K562 (cell line): ENCODE data around the gene RNF166. TPM values are rescaled to one million over a fixed set of nuclear protein-coding genes. Genes with fewer than 3 reads are reported as not detected.

Source experiments
- ARHGAP35 ChIP-seq: fragments of 450-650 bp; IDR thresholded peaks from 2 replicates; pipeline ENCODE4 v1.6.1; 2018; ENCODE audit not compliant: partially characterized antibody
- C11orf30 ChIP-seq: fragments of 450-650 bp; IDR thresholded peaks from 2 replicates; pipeline ENCODE4 v1.6.1; 2016; ENCODE audit warnings: low read depth, mild to moderate bottlenecking
- E2F3 ChIP-seq: fragments of 250-450 bp; sonication (Bioruptor Pico); IDR thresholded peaks from 2 replicates; pipeline ENCODE4 v1.4.0; 2020; ENCODE audit warnings: mild to moderate bottlenecking
- EGR1 ChIP-seq: fragments of 450-650 bp; conservative IDR thresholded peaks from 2 replicates; pipeline ENCODE4 v1.6.1; 2017; ENCODE audit warnings: mild to moderate bottlenecking
- ELF1 ChIP-seq: fragments of 200-800 bp; sonication (Bioruptor generic); IDR thresholded peaks from 2 replicates; pipeline ENCODE4 v1.6.1; 2016; ENCODE audit warnings: missing genetic modification characterization, missing compliant biosample characterization
- HNRNPLL ChIP-seq: fragments of 200-400 bp; formaldehyde crosslinking; IDR thresholded peaks from 2 replicates; pipeline ENCODE4 v1.6.1; 2017; ENCODE audit warnings: low read length, low read depth, mild to moderate bottlenecking; ENCODE audit not compliant: poor library complexity, severe bottlenecking
- LCOR ChIP-seq: sonication (generic); formaldehyde crosslinking; IDR thresholded peaks from 2 replicates; pipeline ENCODE4 v1.8.0; 2022; ENCODE audit warnings: mild to moderate bottlenecking, missing genetic modification reagents
- NBN ChIP-seq: fragments of 450-650 bp; IDR thresholded peaks from 2 replicates; pipeline ENCODE4 v1.6.1; 2016; ENCODE audit warnings: low read depth, mild to moderate bottlenecking
- PRPF4 ChIP-seq: fragments of 200-400 bp; formaldehyde crosslinking; IDR thresholded peaks from one replicate; pipeline ENCODE4 v1.6.1; 2017; ENCODE audit warnings: low read length, low read depth, mild to moderate bottlenecking; ENCODE audit not compliant: insufficient read depth, poor library complexity, severe bottlenecking
- PTTG1 ChIP-seq: fragments of 450-650 bp; IDR thresholded peaks from 2 replicates; pipeline ENCODE4 v1.6.1; 2016; ENCODE audit warnings: low read depth, mild to moderate bottlenecking, missing genetic modification characterization, missing compliant biosample characterization
- RHOXF2B ChIP-seq: fragments of 250-450 bp; sonication (Bioruptor Pico); conservative IDR thresholded peaks from 2 replicates; pipeline ENCODE4 v1.5.1; 2021
- SRSF3 ChIP-seq: fragments of 200-400 bp; formaldehyde crosslinking; IDR thresholded peaks from 2 replicates; pipeline ENCODE4 v1.6.1; 2016; ENCODE audit warnings: mild to moderate bottlenecking, low read length, moderate library complexity; ENCODE audit not compliant: insufficient read depth
- SUPT5H ChIP-seq: fragments of 450-650 bp; IDR thresholded peaks from 2 replicates; pipeline ENCODE4 v1.6.1; 2016
- TEAD4 ChIP-seq, 2 experiments: sonication (generic) in 1 of 2; formaldehyde crosslinking in 1 of 2; IDR thresholded peaks; 2 replicates each; pipeline versions ENCODE4 v1.6.1 to v1.8.0; 2012 to 2022; ENCODE audit warnings: borderline replicate concordance in 1 of 2, inconsistent platforms in 1 of 2, low read length in 1 of 2, mild to moderate bottlenecking in 1 of 2, missing genetic modification reagents in 1 of 2
- YY1 ChIP-seq, 3 experiments: IDR thresholded peaks; 2 replicates each; pipeline ENCODE4 v1.6.1; 2011; ENCODE audit warnings: low read length in 2 of 3, mild to moderate bottlenecking in 2 of 3, moderate library complexity in 2 of 3, borderline replicate concordance in 1 of 3, control low read depth in 1 of 3, low read depth in 1 of 3; ENCODE audit not compliant: insufficient read depth in 3 of 3, insufficient replicate concordance in 2 of 3, control insufficient read depth in 1 of 3, insufficient read length in 1 of 3; ENCODE audit errors: extremely low read depth in 1 of 3
- ZFX ChIP-seq: sonication (generic); formaldehyde crosslinking; IDR thresholded peaks from 2 replicates; pipeline ENCODE4 v1.8.0; 2022; ENCODE audit warnings: mild to moderate bottlenecking, missing genetic modification reagents, moderate library complexity
- ZNF785 ChIP-seq: fragments of 250-450 bp; sonication (Bioruptor Pico); IDR thresholded peaks from 2 replicates; pipeline ENCODE4 v1.4.0; 2020; ENCODE audit warnings: mild to moderate bottlenecking
- polyA plus RNA-seq, 8 experiments: library from polyadenylated mRNA; depleted of rRNA in 4 of 8; stranded (reverse) in 5 of 8; unstranded in 3 of 8; fragments of >200 nt; fragmentation: Nextera tagmentation in 2 of 8; fragmentation: Illumina TruSeq in 1 of 8; extraction: Ambion mirVana in 2 of 8; extraction: Trizol in 1 of 8; gene quantifications; 2 replicates each; pipeline versions ENCODE4 v1.2.1 to v1.2.3, GENCODE V29; 2011 to 2014; ENCODE audit warnings: inconsistent platforms in 1 of 8, missing spikeins in 1 of 8
- total RNA-seq, 7 experiments: library from RNA; depleted of rRNA in 6 of 7; stranded (reverse); fragments of >200 nt in 6 of 7; fragmentation: Illumina TruSeq in 2 of 7; extraction: Trizol in 2 of 7; gene quantifications; 2 replicates each; pipeline versions ENCODE4 v1.2.1 to v1.2.3, GENCODE V29; 2011 to 2021; ENCODE audit warnings: low replicate concordance in 1 of 7
- TF ChIP-seq, protein P1 (sequence below): fragments of 250-450 bp; sonication (Bioruptor Pico); IDR thresholded peaks from 2 replicates; pipeline ENCODE4 v1.8.0; 2021; ENCODE audit warnings: moderate library complexity, mild to moderate bottlenecking, inconsistent platforms
- TF ChIP-seq, protein P2 (sequence below): sonication (generic); formaldehyde crosslinking; IDR thresholded peaks from 2 replicates; pipeline ENCODE4 v1.8.0; 2022; ENCODE audit warnings: mild to moderate bottlenecking, missing genetic modification reagents
- TF ChIP-seq, protein P3 (sequence below): sonication (generic); formaldehyde crosslinking; IDR thresholded peaks from 2 replicates; pipeline ENCODE4 v1.8.0; 2023; ENCODE audit warnings: mild to moderate bottlenecking, missing genetic modification reagents
- TF ChIP-seq, protein P4 (sequence below): fragments of 250-450 bp; sonication (Bioruptor Pico); IDR thresholded peaks from 2 replicates; pipeline ENCODE4 v1.8.0; 2022; ENCODE audit warnings: inconsistent platforms

Gene RNF166
- total and polyA plus RNA-seq, 9 of the 15 experiments (the other 6 are each of a cell fraction or from before 2014, with no cell fraction given), result 0.56 to 60.3 (median 19.5) TPM

DNA sequence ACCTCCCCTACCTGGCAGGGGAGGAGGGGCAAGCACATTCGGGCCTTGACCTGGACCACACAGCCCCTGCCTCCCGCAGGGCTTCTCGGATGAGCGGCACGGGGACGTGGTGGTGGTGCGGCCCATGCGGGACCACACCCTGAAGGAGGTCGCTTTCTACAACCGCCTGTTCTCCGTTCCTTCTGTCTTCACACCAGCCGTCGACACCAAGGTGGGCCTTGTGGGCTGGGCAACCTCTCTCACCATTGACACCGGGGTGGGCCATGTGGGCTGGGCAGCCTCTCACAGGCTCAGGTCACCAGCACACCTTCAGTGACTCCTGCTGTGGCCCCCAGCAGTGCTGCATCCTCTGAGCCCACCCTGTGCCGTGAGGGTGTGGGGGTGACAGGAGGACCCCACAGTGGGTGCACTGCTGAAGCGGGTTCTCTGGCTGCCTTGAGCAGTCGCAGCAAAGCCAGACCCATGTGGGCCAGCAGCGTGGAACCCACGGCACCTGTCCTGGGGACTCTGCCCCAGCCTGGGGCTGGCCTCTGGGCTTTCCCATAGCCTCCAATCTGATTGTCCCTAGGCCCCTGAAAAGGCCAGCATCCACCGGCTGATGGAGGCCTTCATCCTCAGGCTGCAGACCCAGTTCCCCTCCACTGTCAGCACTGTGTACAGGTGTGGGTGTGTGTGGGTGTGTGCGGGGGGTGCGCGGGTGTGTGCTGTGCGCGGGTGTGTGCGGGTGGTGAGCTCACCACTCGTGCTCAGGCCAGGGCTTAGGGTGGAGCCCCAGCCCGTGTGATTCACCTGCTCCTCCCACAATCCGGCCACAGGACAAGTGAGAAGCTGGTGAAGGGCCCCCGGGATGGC lies 7.6 kb upstream of the RNF166 start (continued):
- TF ChIP-seq PRPF4 (no peak), ARHGAP35 (no peak), PTTG1 (no peak), ZNF785 (CRISPR knock-in tag) (no peak), SRSF3 (no peak), NBN (no peak), ELF1 (tag) (no peak), SUPT5H (peak; percentile 35; the same call in 1 of the 2 replicates), YY1 (IDR thresholded peaks at IDR 0.05; ENCODE audit: borderline replicate concordance in 1 of 3, control insufficient read depth in 1 of 3, extremely low read depth in 1 of 3, insufficient read depth in 3 of 3, insufficient read length in 1 of 3, insufficient replicate concordance in 2 of 3, low read depth in 1 of 3, low read length in 2 of 3) (no peak), LCOR (CRISPR knock-in tag) (no peak), EGR1 (peak; percentile 90), ZFX (CRISPR knock-in tag) (no peak), RHOXF2B (no peak), C11orf30 (no peak), HNRNPLL (peak; percentile 65), TEAD4 (IDR thresholded peaks at IDR 0.05; ENCODE audit: low read length) (no peak), TEAD4 (CRISPR knock-in tag; IDR thresholded peaks at IDR 0.05; ENCODE audit: borderline replicate concordance) (no peak), E2F3 (no peak)
- TF ChIP-seq, protein P1, sequence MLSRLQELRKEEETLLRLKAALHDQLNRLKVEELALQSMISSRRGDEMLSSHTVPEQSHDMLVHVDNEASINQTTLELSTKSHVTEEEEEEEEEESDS (CRISPR knock-in tag), result no peak
- TF ChIP-seq, protein P2, sequence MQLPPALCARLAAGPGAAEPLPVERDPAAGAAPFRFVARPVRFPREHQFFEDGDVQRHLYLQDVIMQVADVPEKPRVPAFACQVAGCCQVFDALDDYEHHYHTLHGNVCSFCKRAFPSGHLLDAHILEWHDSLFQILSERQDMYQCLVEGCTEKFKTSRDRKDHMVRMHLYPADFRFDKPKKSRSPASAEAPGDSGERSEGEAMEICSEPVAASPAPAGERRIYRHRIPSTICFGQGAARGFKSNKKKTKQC (CRISPR knock-in tag), result no peak
- TF ChIP-seq, protein P3, sequence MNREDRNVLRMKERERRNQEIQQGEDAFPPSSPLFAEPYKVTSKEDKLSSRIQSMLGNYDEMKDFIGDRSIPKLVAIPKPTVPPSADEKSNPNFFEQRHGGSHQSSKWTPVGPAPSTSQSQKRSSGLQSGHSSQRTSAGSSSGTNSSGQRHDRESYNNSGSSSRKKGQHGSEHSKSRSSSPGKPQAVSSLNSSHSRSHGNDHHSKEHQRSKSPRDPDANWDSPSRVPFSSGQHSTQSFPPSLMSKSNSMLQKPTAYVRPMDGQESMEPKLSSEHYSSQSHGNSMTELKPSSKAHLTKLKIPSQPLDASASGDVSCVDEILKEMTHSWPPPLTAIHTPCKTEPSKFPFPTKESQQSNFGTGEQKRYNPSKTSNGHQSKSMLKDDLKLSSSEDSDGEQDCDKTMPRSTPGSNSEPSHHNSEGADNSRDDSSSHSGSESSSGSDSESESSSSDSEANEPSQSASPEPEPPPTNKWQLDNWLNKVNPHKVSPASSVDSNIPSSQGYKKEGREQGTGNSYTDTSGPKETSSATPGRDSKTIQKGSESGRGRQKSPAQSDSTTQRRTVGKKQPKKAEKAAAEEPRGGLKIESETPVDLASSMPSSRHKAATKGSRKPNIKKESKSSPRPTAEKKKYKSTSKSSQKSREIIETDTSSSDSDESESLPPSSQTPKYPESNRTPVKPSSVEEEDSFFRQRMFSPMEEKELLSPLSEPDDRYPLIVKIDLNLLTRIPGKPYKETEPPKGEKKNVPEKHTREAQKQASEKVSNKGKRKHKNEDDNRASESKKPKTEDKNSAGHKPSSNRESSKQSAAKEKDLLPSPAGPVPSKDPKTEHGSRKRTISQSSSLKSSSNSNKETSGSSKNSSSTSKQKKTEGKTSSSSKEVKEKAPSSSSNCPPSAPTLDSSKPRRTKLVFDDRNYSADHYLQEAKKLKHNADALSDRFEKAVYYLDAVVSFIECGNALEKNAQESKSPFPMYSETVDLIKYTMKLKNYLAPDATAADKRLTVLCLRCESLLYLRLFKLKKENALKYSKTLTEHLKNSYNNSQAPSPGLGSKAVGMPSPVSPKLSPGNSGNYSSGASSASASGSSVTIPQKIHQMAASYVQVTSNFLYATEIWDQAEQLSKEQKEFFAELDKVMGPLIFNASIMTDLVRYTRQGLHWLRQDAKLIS, result no peak
- TF ChIP-seq, protein P4, sequence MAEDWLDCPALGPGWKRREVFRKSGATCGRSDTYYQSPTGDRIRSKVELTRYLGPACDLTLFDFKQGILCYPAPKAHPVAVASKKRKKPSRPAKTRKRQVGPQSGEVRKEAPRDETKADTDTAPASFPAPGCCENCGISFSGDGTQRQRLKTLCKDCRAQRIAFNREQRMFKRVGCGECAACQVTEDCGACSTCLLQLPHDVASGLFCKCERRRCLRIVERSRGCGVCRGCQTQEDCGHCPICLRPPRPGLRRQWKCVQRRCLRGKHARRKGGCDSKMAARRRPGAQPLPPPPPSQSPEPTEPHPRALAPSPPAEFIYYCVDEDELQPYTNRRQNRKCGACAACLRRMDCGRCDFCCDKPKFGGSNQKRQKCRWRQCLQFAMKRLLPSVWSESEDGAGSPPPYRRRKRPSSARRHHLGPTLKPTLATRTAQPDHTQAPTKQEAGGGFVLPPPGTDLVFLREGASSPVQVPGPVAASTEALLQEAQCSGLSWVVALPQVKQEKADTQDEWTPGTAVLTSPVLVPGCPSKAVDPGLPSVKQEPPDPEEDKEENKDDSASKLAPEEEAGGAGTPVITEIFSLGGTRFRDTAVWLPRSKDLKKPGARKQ, result no peak
